OCI-LY3 (cell line): ENCODE measurements around the gene LAP3.

Source experiments
- H2AFZ ChIP-seq: fragments of 200-600, 300-600 bp; shearing (Covaris generic); 2 replicates; pipeline ENCODE4 v1.6.0; 2014; ENCODE audit warnings: antibody characterized with exemption, low read depth, low read length
- H3K27ac ChIP-seq: fragments of 200-600, 300-600 bp; sonication (generic); 2 replicates; pipeline ENCODE4 v1.5.1; 2014; ENCODE audit warnings: mild to moderate bottlenecking, low read length, moderate library complexity, mixed read lengths
- H3K27me3 ChIP-seq: fragments of 200-600, 300-600 bp; sonication (generic); 2 replicates; pipeline ENCODE4 v1.6.1; 2014; ENCODE audit warnings: low read depth, low read length, mixed read lengths
- H3K36me3 ChIP-seq: fragments of 200-600, 300-600 bp; sonication (generic); replicated peaks from 2 replicates; pipeline ENCODE3; 2014; ENCODE audit warnings: low read depth, low read length, mixed read lengths
- H3K4me1 ChIP-seq: fragments of 300-600, 200-600 bp; sonication (generic); 2 replicates; pipeline ENCODE4 v1.6.1; 2014; ENCODE audit warnings: low read length, mixed read lengths
- H3K4me2 ChIP-seq: fragments of 200-600, 300-600 bp; sonication (generic); 2 replicates; pipeline ENCODE4 v1.6.1; 2014; ENCODE audit warnings: low read length, mixed read lengths
- H3K4me3 ChIP-seq: fragments of 300-600, 200-600 bp; sonication (generic); 2 replicates; pipeline ENCODE4 v1.5.1; 2014; ENCODE audit warnings: antibody characterized with exemption, mild to moderate bottlenecking, low read length, moderate library complexity
- H3K79me2 ChIP-seq: fragments of 300-600, 200-600 bp; shearing (Covaris generic); 2 replicates; pipeline ENCODE4 v1.6.1; 2014; ENCODE audit warnings: mild to moderate bottlenecking, low read length, mixed read lengths
- H3K9ac ChIP-seq: fragments of 300-600, 200-600 bp; shearing (Covaris generic); 2 replicates; pipeline ENCODE4 v1.6.0; 2014; ENCODE audit warnings: mild to moderate bottlenecking, low read length, moderate library complexity
- H3K9me3 ChIP-seq: fragments of 200-600, 300-600 bp; shearing (Covaris generic); 2 replicates; pipeline ENCODE4 v1.6.1; 2014; ENCODE audit warnings: low read length, mixed read lengths; ENCODE audit not compliant: insufficient read depth
- H4K20me1 ChIP-seq: fragments of 200-600, 300-600 bp; sonication (generic); 2 replicates; pipeline ENCODE4 v1.6.1; 2016; ENCODE audit warnings: low read length, mixed read lengths; ENCODE audit not compliant: insufficient read depth
- CTCF ChIP-seq: fragments of 200-600, 300-600 bp; sonication (generic); IDR thresholded peaks from 2 replicates; pipeline ENCODE4 v1.5.1; 2014; ENCODE audit warnings: antibody characterized with exemption, low read length, low read depth
- EZH2phosphoT487 ChIP-seq: fragments of 200-600 bp; shearing (Covaris generic); IDR thresholded peaks from 2 replicates; pipeline ENCODE4 v1.6.1; 2018; ENCODE audit warnings: antibody characterized with exemption, mixed run types, low read depth

The LAP3 gene

GRCh38 chr4:17639136-17639535 is 62.1 kb downstream of the LAP3 start:
- Histone ChIP-seq H3K4me2 (no peak overlapping the region), H3K27me3 (no peaks in the 10 kb centered on the region), H3K36me3 (peaks cover 27% of the 10 kb centered on the region)

GRCh38 chr4:17642398-17642783 is 65.4 kb downstream of the LAP3 start:
- TF ChIP-seq CTCF (no peak), EZH2phosphoT487 (no peak)
- Histone ChIP-seq H3K4me2 (no peak overlapping the region), H3K36me3 (peaks cover 13% of the 10 kb centered on the region), H3K27ac (no peak overlapping the region), H3K79me2 (no peaks in the 10 kb centered on the region), H4K20me1 (no peaks in the 10 kb centered on the region), H3K9ac (no peak overlapping the region), H3K4me1 (no peaks in the 10 kb centered on the region), H2AFZ (no peak overlapping the region), H3K27me3 (no peaks in the 10 kb centered on the region), H3K4me3 (no peak overlapping the region), H3K9me3 (no peaks in the 10 kb centered on the region)

More at GRCh38 chr4:17639136-17639535, 62.1 kb downstream of the LAP3 start:
- H3K4me1 ChIP-seq = no peaks in the 10 kb centered on the region
- no peak overlapping the region for H3K4me3 ChIP-seq
- no peak overlapping the region for H2AFZ ChIP-seq
- TF ChIP-seq EZH2phosphoT487 (no peak), CTCF (no peak)
- no peak overlapping the region for H3K27ac ChIP-seq
- H3K79me2 ChIP-seq = no peaks in the 10 kb centered on the region
- no peaks in the 10 kb centered on the region for H4K20me1 ChIP-seq
- H3K9me3 ChIP-seq = no peaks in the 10 kb centered on the region
- H3K9ac ChIP-seq = no peak overlapping the region

GRCh38 chr4:17646693-17647092 is 69.7 kb downstream of the LAP3 start:
- no peaks in the 10 kb centered on the region for H3K27me3 ChIP-seq
- peaks cover 10% of the 10 kb centered on the region for H3K4me1 ChIP-seq
- no peak overlapping the region for H3K27ac ChIP-seq
- no peaks in the 10 kb centered on the region for H3K79me2 ChIP-seq
- H3K36me3 ChIP-seq = peaks cover 11% of the 10 kb centered on the region
- H3K4me2 ChIP-seq = no peak overlapping the region
- no peaks in the 10 kb centered on the region for H3K9me3 ChIP-seq
- H3K9ac ChIP-seq = no peak overlapping the region
- no peak overlapping the region for H3K4me3 ChIP-seq
- TF ChIP-seq CTCF (no peak), EZH2phosphoT487 (no peak)
- H4K20me1 ChIP-seq = no peaks in the 10 kb centered on the region
- H2AFZ ChIP-seq = no peak overlapping the region

- H3K4me2 ChIP-seq = no peak overlapping the region
These were observed 70.3 kb downstream of the LAP3 start for GRCh38 chr4:17647176-17647806.

More at GRCh38 chr4:17647176-17647806, 70.3 kb downstream of the LAP3 start:
- H4K20me1 ChIP-seq = no peaks in the 10 kb centered on the region
- no peak overlapping the region for H3K9ac ChIP-seq
- no peak overlapping the region for H2AFZ ChIP-seq
- no peaks in the 10 kb centered on the region for H3K27me3 ChIP-seq
- H3K27ac ChIP-seq = no peak overlapping the region
- H3K9me3 ChIP-seq = no peaks in the 10 kb centered on the region
- H3K79me2 ChIP-seq = no peaks in the 10 kb centered on the region
- H3K36me3 ChIP-seq = peaks cover 11% of the 10 kb centered on the region
- H3K4me1 ChIP-seq = peaks cover 10% of the 10 kb centered on the region
- TF ChIP-seq EZH2phosphoT487 = no peak
- no peak overlapping the region for H3K4me3 ChIP-seq
